Gastrocnemius medialis (tissue), 4 donors: ENCODE data around the gene MYOM3. TPM values are rescaled to one million over a fixed set of nuclear protein-coding genes. Genes with fewer than 3 reads are reported as not detected.

ENCODE experiments used
- ATAC-seq, 2 donors: fragments of 150-250 bp; one replicate each; pipeline ENCODE4 v1.9.1; 2016
- DNase-seq, 2 donors: peaks; one replicate each; pipeline ENCODE4 v3.0.0-alpha.2; 2019
- H3K27ac ChIP-seq, 4 donors: fragments of 200-600 bp; sonication (generic); 1 replicate in 1 of 4; 2 replicates in 3 of 4; pipeline ENCODE4 v1.5.1; 2016 to 2018; ENCODE audit warnings: mild to moderate bottlenecking in 2 of 4, moderate library complexity in 1 of 4
- H3K27me3 ChIP-seq, 3 donors: fragments of 200-600 bp; sonication (generic) in 2 of 3; 1 replicate in 1 of 3; 2 replicates in 2 of 3; pipeline versions ENCODE4 v1.5.1 to v1.6.0; 2016 to 2019; ENCODE audit warnings: mild to moderate bottlenecking in 1 of 3, moderate library complexity in 1 of 3
- H3K36me3 ChIP-seq, 2 donors: fragments of 200-600 bp; sonication (generic) in 1 of 2; one replicate each; pipeline ENCODE4 v1.5.1; 2017 to 2018
- H3K4me1 ChIP-seq, 2 donors: fragments of 200-600 bp; sonication (generic) in 1 of 2; one replicate each; pipeline ENCODE4 v1.5.1; 2016 to 2017; ENCODE audit warnings: mild to moderate bottlenecking in 2 of 2
- H3K4me3 ChIP-seq, 4 donors: fragments of 200-600 bp; sonication (generic) in 3 of 4; 1 replicate in 1 of 4; 2 replicates in 3 of 4; pipeline ENCODE4 v1.5.1; 2016 to 2019; ENCODE audit warnings: mild to moderate bottlenecking in 2 of 4
- H3K9me3 ChIP-seq, 3 donors: fragments of 200-600 bp; sonication (generic) in 2 of 3; 1 replicate in 1 of 3; 2 replicates in 2 of 3; pipeline ENCODE4 v1.5.1; 2016 to 2019
- POLR2A ChIP-seq, 2 donors: fragments of 450-650 bp; IDR thresholded peaks; one replicate each; pipeline ENCODE4 v1.6.1; 2017; ENCODE audit warnings: antibody characterized with exemption in 2 of 2, mild to moderate bottlenecking in 2 of 2, moderate library complexity in 2 of 2
- in situ Hi-C, 4 donors: fragments of 200-750 bp; cut with MboI; loops; one replicate each; pipeline versions ENCODE4 v1.15.0 to v1.8.0; 2017; ENCODE audit warnings: low sequenced_read_pairs in 4 of 4
- intact Hi-C: fragments of 100-400 bp; cut with DNase I; formaldehyde crosslinking; loops from one replicate; pipeline ENCODE4 v1.15.1; 2023; ENCODE audit warnings: low total_unique reads
- total RNA-seq, 4 donors: library from RNA; depleted of rRNA; stranded (reverse); fragments of >200 nt; gene quantifications; one replicate each; pipeline versions ENCODE4 v1.1.0 to v1.2.3, GENCODE V29; 2016
- TF ChIP-seq, protein P1 (sequence below), 5 experiments: fragments of 450-650 bp in 3 of 5; fragments of 200-600 bp in 2 of 5; sonication (generic) in 2 of 5; IDR thresholded peaks in 4 of 5; conservative IDR thresholded peaks in 1 of 5; 1 replicate in 4 of 5; 2 replicates in 1 of 5; pipeline ENCODE4 v1.5.1; 2016 to 2019; ENCODE audit warnings: antibody characterized with exemption in 5 of 5, mild to moderate bottlenecking in 3 of 5, moderate library complexity in 3 of 5

MYOM3 gene
- total RNA-seq, 4 donors from 2014 or later: 114 to 266 (median 184) TPM

DNA sequence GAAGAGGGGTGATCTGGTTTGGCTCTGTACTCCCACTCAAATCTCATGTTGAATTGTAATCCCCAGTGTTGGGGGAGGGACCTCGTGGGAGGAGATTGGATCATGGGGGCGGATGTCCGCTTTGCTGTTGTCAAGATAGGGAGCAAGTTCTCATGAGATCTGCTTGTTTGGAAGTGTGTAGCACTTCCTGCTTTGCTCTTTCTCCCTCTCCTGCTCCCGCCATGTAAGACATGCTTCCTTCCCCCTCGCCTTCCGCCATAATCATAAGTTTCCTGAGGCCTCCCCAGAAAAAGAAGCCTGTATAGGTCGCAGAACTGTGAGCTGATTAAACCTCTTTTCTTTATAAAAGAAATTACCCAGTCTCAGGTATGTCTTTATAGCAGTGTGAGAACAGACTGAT is 27.9 kb downstream of the MYOM3 start:
- Histone ChIP-seq H3K9me3 (no peaks in the 10 kb centered on the region), H3K4me1 (peaks cover 21 to 35% of the 10 kb centered on the region in 2 donors), H3K4me3 (no peak overlapping the region), H3K36me3 (peaks cover 0 to 46% of the 10 kb centered on the region in 2 donors), H3K27me3 (no peaks in the 10 kb centered on the region), H3K27ac (peak overlapping the region; percentile 28 to 88 (median 48))
- no peak for ATAC-seq
- in situ Hi-C loops (no loop called here), intact Hi-C loops (no loop called here)
- DNase-seq: no peak
- TF ChIP-seq POLR2A (IDR thresholded peaks at IDR 0.05): no peak
- TF ChIP-seq, protein P1, sequence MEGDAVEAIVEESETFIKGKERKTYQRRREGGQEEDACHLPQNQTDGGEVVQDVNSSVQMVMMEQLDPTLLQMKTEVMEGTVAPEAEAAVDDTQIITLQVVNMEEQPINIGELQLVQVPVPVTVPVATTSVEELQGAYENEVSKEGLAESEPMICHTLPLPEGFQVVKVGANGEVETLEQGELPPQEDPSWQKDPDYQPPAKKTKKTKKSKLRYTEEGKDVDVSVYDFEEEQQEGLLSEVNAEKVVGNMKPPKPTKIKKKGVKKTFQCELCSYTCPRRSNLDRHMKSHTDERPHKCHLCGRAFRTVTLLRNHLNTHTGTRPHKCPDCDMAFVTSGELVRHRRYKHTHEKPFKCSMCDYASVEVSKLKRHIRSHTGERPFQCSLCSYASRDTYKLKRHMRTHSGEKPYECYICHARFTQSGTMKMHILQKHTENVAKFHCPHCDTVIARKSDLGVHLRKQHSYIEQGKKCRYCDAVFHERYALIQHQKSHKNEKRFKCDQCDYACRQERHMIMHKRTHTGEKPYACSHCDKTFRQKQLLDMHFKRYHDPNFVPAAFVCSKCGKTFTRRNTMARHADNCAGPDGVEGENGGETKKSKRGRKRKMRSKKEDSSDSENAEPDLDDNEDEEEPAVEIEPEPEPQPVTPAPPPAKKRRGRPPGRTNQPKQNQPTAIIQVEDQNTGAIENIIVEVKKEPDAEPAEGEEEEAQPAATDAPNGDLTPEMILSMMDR (IDR thresholded peaks at IDR 0.05 in 4 of 5, conservative IDR thresholded peaks at IDR 0.05 in 1 of 5): no peak

DNA sequence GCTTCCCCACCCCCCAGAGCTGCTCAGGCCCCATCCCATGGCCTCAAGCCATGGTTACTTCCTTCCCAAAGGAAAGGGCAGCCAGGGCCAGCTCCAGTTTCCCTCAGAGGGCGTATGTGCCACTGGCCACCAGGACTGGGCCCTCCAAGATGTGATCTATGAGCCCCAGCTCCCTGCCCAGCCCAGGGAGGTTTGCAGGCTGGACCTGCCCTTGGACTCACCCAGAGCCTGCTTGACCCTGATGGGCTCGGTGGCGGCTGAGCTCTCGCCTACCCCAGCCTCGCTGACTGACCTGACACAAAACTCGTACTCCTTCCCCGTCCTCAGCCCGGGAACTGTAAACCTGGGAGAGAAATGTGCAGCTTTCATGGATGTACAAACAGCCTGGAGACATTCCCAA is 29.6 kb downstream of the MYOM3 start:
- intact Hi-C loops (no loop called here), in situ Hi-C loops (no loop called here)
- TF ChIP-seq, protein P1 (IDR thresholded peaks at IDR 0.05 in 4 of 5, conservative IDR thresholded peaks at IDR 0.05 in 1 of 5): no peak
- TF ChIP-seq POLR2A (IDR thresholded peaks at IDR 0.05): no peak
- no peak for ATAC-seq
- peak overlapping the region; percentile 68 to 88 (median 76) for H3K27ac ChIP-seq
- no peaks in the 10 kb centered on the region for H3K27me3 ChIP-seq
- DNase-seq: no peak
- H3K36me3 ChIP-seq: peaks cover 0 to 32% of the 10 kb centered on the region in 2 donors
- no peak overlapping the region for H3K4me3 ChIP-seq
- H3K9me3 ChIP-seq: no peaks in the 10 kb centered on the region
- H3K4me1 ChIP-seq: peaks cover 30 to 47% of the 10 kb centered on the region in 2 donors

DNA sequence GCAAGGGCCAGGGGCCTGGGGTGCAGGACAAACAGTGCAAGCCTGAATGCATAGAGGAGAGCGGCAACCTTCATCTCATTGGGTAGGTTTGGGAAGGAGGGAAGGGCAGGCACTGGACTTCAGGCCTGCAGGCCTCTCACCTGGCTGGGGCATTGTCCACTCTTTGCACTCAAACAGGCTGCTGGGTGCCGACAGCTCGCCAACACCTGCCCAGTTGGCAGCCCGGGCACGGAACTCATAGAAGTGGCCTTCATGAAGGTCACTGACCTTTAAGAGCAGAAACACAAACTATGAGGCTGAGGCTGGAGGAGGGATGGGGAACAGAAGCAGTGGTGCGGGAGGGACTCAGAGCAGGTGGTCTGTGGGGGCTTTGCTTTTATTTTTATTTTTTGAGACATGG is 30.7 kb downstream of the MYOM3 start:
- intact Hi-C loops (no loop called here), in situ Hi-C loops (no loop called here)
- ATAC-seq: peak; percentile 10 to 57
- H3K9me3 ChIP-seq: no peaks in the 10 kb centered on the region
- peaks cover 0 to 27% of the 10 kb centered on the region in 2 donors for H3K36me3 ChIP-seq
- peak overlapping the region; percentile 68 to 88 (median 76) for H3K27ac ChIP-seq
- no peak overlapping the region for H3K4me3 ChIP-seq
- H3K4me1 ChIP-seq: peaks cover 34 to 53% of the 10 kb centered on the region in 2 donors
- TF ChIP-seq POLR2A (IDR thresholded peaks at IDR 0.05): no peak
- TF ChIP-seq, protein P1 (IDR thresholded peaks at IDR 0.05 in 4 of 5, conservative IDR thresholded peaks at IDR 0.05 in 1 of 5): no peak
- H3K27me3 ChIP-seq: no peaks in the 10 kb centered on the region
- peak in 1 of 2 donors; percentile 81 for DNase-seq

DNA sequence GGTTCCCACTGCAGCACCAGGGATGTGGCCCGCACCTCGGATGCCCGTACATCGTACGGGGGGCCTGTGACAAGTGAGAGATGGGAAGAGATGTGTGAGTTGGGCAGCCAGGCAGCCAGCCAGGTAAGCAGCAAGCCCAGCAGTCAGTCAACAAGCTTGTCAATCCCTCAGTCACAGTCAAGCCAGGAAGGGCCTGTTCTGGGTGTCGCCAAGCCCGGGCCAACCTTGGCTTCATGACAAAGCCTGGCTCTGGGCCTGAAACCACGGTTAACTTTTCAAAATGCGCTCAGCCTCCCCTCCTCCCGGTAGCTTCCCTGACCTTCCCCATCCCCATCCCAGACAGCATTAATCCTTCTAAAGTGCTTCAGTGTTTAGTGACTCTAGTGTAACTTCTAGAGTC is 31.8 kb downstream of the MYOM3 start:
- H3K4me1 ChIP-seq: peaks cover 34 to 53% of the 10 kb centered on the region in 2 donors
- ATAC-seq (no peak), DNase-seq (no peak)
- TF ChIP-seq, protein P1 (IDR thresholded peaks at IDR 0.05 in 4 of 5, conservative IDR thresholded peaks at IDR 0.05 in 1 of 5): no peak
- no peak for TF ChIP-seq POLR2A (IDR thresholded peaks at IDR 0.05)
- in situ Hi-C loops: no loop called here
- no peaks in the 10 kb centered on the region for H3K27me3 ChIP-seq
- H3K36me3 ChIP-seq: peaks cover 0 to 19% of the 10 kb centered on the region in 2 donors
- intact Hi-C loops: no loop called here
- H3K9me3 ChIP-seq: no peaks in the 10 kb centered on the region
- no peak overlapping the region for H3K4me3 ChIP-seq
- H3K27ac ChIP-seq: peak overlapping the region; percentile 68 to 88 (median 76)
